Activated CD4-positive, alpha-beta T cell treated with anti-CD3 and anti-CD28 coated beads for 1 hour (primary cell): ENCODE data around the gene FAM3A.
A peak's percentile ranks its signal among the peaks of the same experiment; 100 is the strongest.

Source experiments
- DNase-seq: peaks from one replicate; pipeline ENCODE4 v3.0.0-alpha.2; 2020

The FAM3A gene

DNA sequence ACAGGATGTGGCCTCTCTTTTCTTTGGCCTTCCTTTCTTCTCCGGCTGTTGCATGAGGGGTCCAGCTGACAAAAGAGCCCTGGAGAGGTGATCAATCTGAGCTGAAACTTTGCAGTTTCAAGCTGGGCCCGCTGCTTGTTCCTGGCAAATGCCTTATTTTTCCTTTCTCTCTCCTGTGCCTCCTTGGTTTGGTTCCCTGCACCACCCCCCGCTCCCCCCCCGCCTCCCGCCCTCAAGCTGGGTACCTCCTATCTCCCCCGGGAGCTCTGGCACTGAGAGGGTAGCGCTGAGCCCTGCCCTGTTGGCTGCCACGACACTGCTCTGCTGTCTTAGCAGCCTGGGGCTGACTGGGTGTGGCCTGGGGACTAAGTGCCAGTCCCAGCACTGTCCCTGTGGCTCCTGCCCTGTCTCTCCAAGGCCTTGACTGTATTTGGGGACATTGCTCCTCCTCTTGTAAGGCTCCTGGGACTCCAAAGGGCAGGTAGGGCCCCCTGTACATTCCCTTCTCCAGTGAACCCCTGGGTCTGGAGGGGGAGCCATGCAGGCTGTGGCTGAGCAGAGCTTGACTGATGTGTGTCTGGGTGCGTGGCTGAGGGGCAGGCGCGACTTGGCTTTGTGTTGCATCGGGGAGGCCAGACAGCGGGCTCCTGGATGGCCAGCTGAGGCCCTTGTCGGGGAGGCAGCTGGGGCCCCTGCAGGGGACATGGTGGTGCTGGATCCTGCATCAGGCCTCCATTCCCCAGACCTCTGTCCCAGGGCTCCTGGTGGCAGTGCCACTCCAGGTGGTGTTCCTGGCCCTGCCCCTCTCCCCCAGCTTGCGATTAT lies 56.9 kb downstream of the FAM3A start:
- DNase-seq: no peak

DNA sequence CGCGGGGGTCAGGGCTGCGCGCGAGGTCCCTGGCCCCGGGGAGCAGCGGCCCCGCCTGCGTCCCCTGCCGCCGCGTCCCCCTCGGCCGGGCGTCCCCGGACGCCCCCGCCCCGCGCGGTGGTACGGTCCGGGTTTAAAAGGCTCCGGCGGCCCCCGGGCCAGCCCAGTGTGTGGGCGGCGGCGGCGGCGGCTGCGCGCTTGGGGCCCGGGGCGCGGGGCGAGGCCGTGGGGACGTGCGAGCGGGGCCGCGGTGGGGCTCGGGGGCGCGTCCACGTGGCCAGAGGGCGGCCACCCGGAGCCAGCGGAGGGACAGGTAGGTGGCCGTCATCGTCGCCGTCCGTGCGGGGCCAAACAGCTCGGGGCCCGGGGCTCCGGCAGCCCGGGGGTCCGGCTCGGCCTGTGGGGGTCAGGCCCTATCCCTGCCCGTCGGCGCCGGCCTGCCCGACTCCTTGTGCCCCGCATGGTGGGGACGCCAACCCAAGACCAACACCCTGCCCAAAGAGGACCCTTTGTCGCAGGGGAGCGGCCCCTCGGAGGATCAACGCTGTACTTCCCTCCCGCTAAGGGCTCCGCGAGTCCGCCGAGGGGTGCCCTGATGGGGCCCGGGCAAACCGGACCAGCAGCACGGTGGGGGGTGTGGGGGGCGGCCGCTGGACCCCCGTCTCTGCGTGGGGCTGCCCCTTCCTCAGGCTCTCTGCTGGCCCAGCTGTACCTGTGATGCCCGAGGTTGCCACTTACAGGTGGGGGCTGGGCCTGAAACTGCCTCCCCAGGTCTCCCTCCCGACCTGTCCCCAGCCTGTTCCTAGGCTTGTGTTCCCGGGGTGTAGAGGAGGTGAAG lies 57.7 kb downstream of the FAM3A start, which contains the start of gene PLXNA3:
Gene PLXNA3 (plus strand): TSS at position 166 of the 838 bp plus-strand sequence. CDS start 1,903 bp downstream, outside the sequence.
- DNase-seq: peak; percentile 60

DNA sequence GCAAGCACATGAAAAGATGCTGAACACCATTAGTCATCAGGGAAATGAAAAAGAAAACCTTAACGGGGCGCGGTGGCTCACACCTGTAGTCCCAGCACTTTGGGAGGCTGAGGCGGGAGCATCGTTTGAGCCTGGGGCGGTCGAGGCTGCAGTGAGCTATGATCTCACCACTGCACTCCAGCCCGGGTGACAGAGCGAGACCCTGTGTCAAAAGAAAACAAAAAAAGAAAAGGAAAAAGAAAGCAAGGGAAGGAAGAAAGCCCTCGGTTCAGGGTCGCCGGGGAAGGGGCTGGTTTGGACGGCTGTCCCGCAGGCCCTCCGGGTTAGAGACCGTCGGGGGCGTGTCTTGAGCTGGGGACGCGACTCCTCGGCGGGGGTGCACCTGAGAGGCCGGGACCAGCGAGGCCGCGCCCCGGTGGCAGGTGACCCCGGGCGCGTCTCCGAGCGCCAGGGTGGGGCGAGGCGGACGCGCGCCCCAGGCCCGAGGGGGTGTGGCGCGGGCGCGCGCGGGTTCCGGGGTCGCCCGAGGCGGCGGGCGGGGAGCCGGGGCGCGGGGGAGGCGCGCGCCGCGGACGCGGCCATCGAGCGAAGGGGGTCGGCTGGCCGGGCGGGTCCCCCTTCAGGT lies 58.4 kb downstream of the FAM3A start:
- DNase-seq: no peak
